HepG2 (cell line): ENCODE results near the gene TEX101. TPM values are rescaled to one million over a fixed set of nuclear protein-coding genes. Genes with fewer than 3 reads are reported as not detected.

ENCODE experiments used
- ATAC-seq: fragments of 200-7000 bp; cut with Tn5 transposase; 3 replicates; pipeline ENCODE4 v1.9.1; 2020; ENCODE audit warnings: mild to moderate bottlenecking, moderate library complexity
- BruUV-seq: library from RNA; stranded (reverse); fragments of 400-500 nt; replicated peaks from 2 replicates; lab custom pipeline; 2021; lab: Mats Ljungman, UMichigan
- CTCF ChIA-PET: fragments of 300-600 bp; formaldehyde crosslinking; extraction: SDS; loops from one replicate; lab custom pipeline; 2021; ENCODE audit warnings: low total read pairs, inconsistent platforms, low intra/inter-chr PET ratio; lab: Yijun Ruan, JAX
- POLR2A ChIA-PET: fragments of 350-600 bp; sonication (Branson Sonifier 250); formaldehyde crosslinking; loops from one replicate; lab custom pipeline; 2020; ENCODE audit warnings: antibody characterized with exemption, inconsistent platforms; lab: Yijun Ruan, JAX
- DNase-seq: peaks from one replicate; pipeline ENCODE4 v3.0.0-alpha.2; 2015; ENCODE audit warnings: low spot score
- FAIRE-seq: peaks from 3 replicates; lab custom pipeline; 2011; peaks lifted over from hg19 to GRCh38; lab: Jason Lieb, UNC
- H2AFZ ChIP-seq: one replicate; pipeline ENCODE4 v1.6.1; 2011; ENCODE audit warnings: low read length, inconsistent platforms
- H3K27ac ChIP-seq: fragments of 300-600 bp; 3 replicates; pipeline ENCODE4 v1.8.0; 2011; ENCODE audit warnings: mixed run types, mild to moderate bottlenecking, mixed read lengths, low read length, inconsistent platforms; ENCODE audit not compliant: insufficient read depth; ENCODE audit errors: extremely low read length
- H3K27me3 ChIP-seq, 2 experiments: fragments of 200-600 bp in 1 of 2; 2 replicates in 1 of 2; 3 replicates in 1 of 2; pipeline versions ENCODE4 v1.6.0 to v1.8.0; 2011; ENCODE audit warnings: low read length in 2 of 2, mild to moderate bottlenecking in 2 of 2, moderate library complexity in 2 of 2, inconsistent platforms in 1 of 2; ENCODE audit not compliant: insufficient read depth in 2 of 2, control insufficient read depth in 1 of 2
- H3K36me3 ChIP-seq, 2 experiments: fragments of 200-600 bp in 1 of 2; replicated peaks in 1 of 2; 2 replicates in 1 of 2; 3 replicates in 1 of 2; pipeline versions ENCODE4 v1.5.1 to v1.8.0; 2011; ENCODE audit warnings: low read length in 2 of 2, inconsistent platforms in 1 of 2; ENCODE audit not compliant: insufficient read depth in 2 of 2, control insufficient read depth in 1 of 2
- H3K4me1 ChIP-seq: 2 replicates; pipeline ENCODE4 v1.5.1; 2012; ENCODE audit warnings: low read length, inconsistent platforms; ENCODE audit not compliant: insufficient read depth
- H3K4me2 ChIP-seq: 2 replicates; pipeline ENCODE4 v1.6.0; 2011; ENCODE audit warnings: low read depth, low read length, inconsistent platforms
- H3K4me3 ChIP-seq, 3 experiments: fragments of 200-600 bp in 1 of 3; sonication (generic), shearing (Covaris generic) in 1 of 3; replicated peaks in 1 of 3; 2 replicates each; pipeline ENCODE4 v1.5.1; 2011 to 2016; ENCODE audit warnings: low read length in 3 of 3, inconsistent platforms in 2 of 3, low read depth in 2 of 3, mild to moderate bottlenecking in 2 of 3, control low read depth in 1 of 3, mixed read lengths in 1 of 3; ENCODE audit not compliant: insufficient read depth in 1 of 3
- H3K79me2 ChIP-seq: one replicate; pipeline ENCODE4 v1.6.1; 2011; ENCODE audit warnings: low read length, inconsistent platforms; ENCODE audit not compliant: insufficient read depth
- H3K9ac ChIP-seq: 2 replicates; pipeline ENCODE4 v1.6.0; 2011; ENCODE audit warnings: mild to moderate bottlenecking, low read depth, low read length, inconsistent platforms; ENCODE audit not compliant: insufficient read depth
- H3K9me3 ChIP-seq: 2 replicates; pipeline ENCODE4 v1.5.1; 2012; ENCODE audit warnings: mild to moderate bottlenecking, low read length
- H4K20me1 ChIP-seq: 2 replicates; pipeline ENCODE4 v1.6.0; 2011; ENCODE audit warnings: inconsistent platforms, mild to moderate bottlenecking, low read length, moderate library complexity; ENCODE audit not compliant: insufficient read depth
- BCL6 ChIP-seq: IDR thresholded peaks from 2 replicates; pipeline ENCODE4 v1.6.1; 2016; ENCODE audit warnings: missing genetic modification reagents, missing compliant biosample characterization
- RXRB ChIP-seq: IDR thresholded peaks from 2 replicates; pipeline ENCODE4 v1.6.1; 2016; ENCODE audit warnings: borderline replicate concordance, missing genetic modification reagents, missing compliant biosample characterization
- SAP130 ChIP-seq: IDR thresholded peaks from 2 replicates; pipeline ENCODE4 v1.6.1; 2016; ENCODE audit warnings: low read depth
- TEAD3 ChIP-seq: optimal IDR thresholded peaks from 2 replicates; pipeline ENCODE3; 2016; ENCODE audit warnings: borderline replicate concordance
- TSC22D2 ChIP-seq: sonication (generic); formaldehyde crosslinking; IDR thresholded peaks from 2 replicates; pipeline ENCODE4 v1.5.1; 2020; ENCODE audit warnings: missing genetic modification reagents, mild to moderate bottlenecking, borderline replicate concordance
- ZNF275 ChIP-seq: sonication (generic); formaldehyde crosslinking; IDR thresholded peaks from 2 replicates; pipeline ENCODE4 v1.8.0; 2022; ENCODE audit warnings: missing genetic modification reagents, mild to moderate bottlenecking, inconsistent platforms, borderline replicate concordance
- ZNF512B ChIP-seq: sonication (generic); formaldehyde crosslinking; IDR thresholded peaks from 2 replicates; pipeline ENCODE4 v1.5.1; 2020; ENCODE audit warnings: missing genetic modification reagents, mild to moderate bottlenecking, borderline replicate concordance
- ZNF652 ChIP-seq: IDR thresholded peaks from 2 replicates; pipeline ENCODE4 v1.6.1; 2016; ENCODE audit warnings: low read depth, borderline replicate concordance
- ZNF766 ChIP-seq: sonication (generic); formaldehyde crosslinking; IDR thresholded peaks from 2 replicates; pipeline ENCODE4 v1.5.0; 2020; ENCODE audit warnings: missing genetic modification reagents, borderline replicate concordance
- WGBS: methylation state at CpG from one replicate; pipeline ENCODE4 v1.1.6; 2017; ENCODE audit warnings: low lambda C conversion rate; 5-methylcytosine and 5-hydroxymethylcytosine counted together
- in situ Hi-C: cut with HindIII; loops from 2 replicates; pipeline ENCODE4 v1.10.0; 2017; ENCODE audit warnings: low pct_unique_long_range_greater_than_20kb; ENCODE audit not compliant: extremely low pct_ligation_motif_present
- intact Hi-C: fragments of 100-400 bp; cut with micrococcal nuclease; formaldehyde crosslinking; loops from one replicate; pipeline ENCODE4 v1.10.0; 2022; ENCODE audit not compliant: unreplicated experiment
- polyA plus RNA-seq, 8 experiments: library from polyadenylated mRNA; depleted of rRNA in 3 of 8; stranded (reverse) in 7 of 8; unstranded in 1 of 8; fragments of >200 nt; fragmentation: Illumina TruSeq in 4 of 8; extraction: Trizol in 4 of 8; gene quantifications; 2 replicates each; pipeline versions ENCODE4 v1.2.1 to v1.2.3, GENCODE V29; 2011 to 2016; ENCODE audit warnings: low read depth in 4 of 8, missing spikeins in 1 of 8, mixed read lengths in 1 of 8; ENCODE audit not compliant: insufficient read depth in 1 of 8
- total RNA-seq, 5 experiments: library from RNA; depleted of rRNA; stranded (reverse); fragments of >200 nt; fragmentation: Illumina TruSeq; extraction: Trizol; gene quantifications; 2 replicates each; pipeline ENCODE4 v1.2.3, GENCODE V29; 2016; ENCODE audit warnings: low read depth in 1 of 5
- TF ChIP-seq, protein P1 (sequence below): IDR thresholded peaks from 2 replicates; pipeline ENCODE4 v1.4.0; 2020; ENCODE audit warnings: mild to moderate bottlenecking, missing genetic modification reagents
- TF ChIP-seq, protein P2 (sequence below): sonication (generic); formaldehyde crosslinking; IDR thresholded peaks from 2 replicates; pipeline ENCODE4 v1.5.1; 2020; ENCODE audit warnings: missing genetic modification reagents, mild to moderate bottlenecking, borderline replicate concordance

TEX101 gene
- total and polyA plus RNA-seq, 2 of the 13 experiments (the other 11 are each of a cell fraction or from before 2014, with no cell fraction given) = not detected

GRCh38 chr19:43446746-43447489 is 32.2 kb downstream of the TEX101 start:
- ChIA-PET CTCF (interaction anchor here (0.6 to 6.0 kb wide), 5 partner anchors 14 to 108 kb away, joined by 3 to 109 read pairs (median 7); partner anchors contain the start of gene PHLDB3), POLR2A (interaction anchor here (1.1 to 2.9 kb wide), 2 partner anchors 57 to 73 kb away, joined by 9 to 19 read pairs; partner anchors contain the start of gene PHLDB3)
- no TSS peak for BruUV-seq
- 13% methylated on average over 13 of the region's 14 CpGs for WGBS
- in situ Hi-C loops (loop anchor here (5.0 kb wide), 1 partner anchor 75 kb away; no protein-coding TSS in a partner anchor), intact Hi-C loops (loop anchor here (1.0 kb wide), 2 partner anchors 57 to 72 kb away; partner anchors contain the start of gene PHLDB3)
- Histone ChIP-seq H3K27me3 (0 out of 5 replicates have a peak, but pooled peaks cover 0 to 1% of the 10 kb centered on the region in 2 experiments), H3K4me3 (no peak overlapping the region), H2AFZ (no peak overlapping the region), H3K9ac (no peak overlapping the region), H3K79me2 (no peaks in the 10 kb centered on the region), H3K4me2 (peak overlapping the region; percentile 60), H3K27ac (no peak overlapping the region), H3K4me1 (peaks cover 9% of the 10 kb centered on the region; the same call in 1 of the 2 replicates), H4K20me1 (no peaks in the 10 kb centered on the region), H3K9me3 (no peaks in the 10 kb centered on the region), H3K36me3 (no peaks in the 10 kb centered on the region)
- peak; percentile 92 for FAIRE-seq
- peak; percentile 89 for ATAC-seq
- DNase-seq = peak; percentile 65
- TF ChIP-seq, protein P1, sequence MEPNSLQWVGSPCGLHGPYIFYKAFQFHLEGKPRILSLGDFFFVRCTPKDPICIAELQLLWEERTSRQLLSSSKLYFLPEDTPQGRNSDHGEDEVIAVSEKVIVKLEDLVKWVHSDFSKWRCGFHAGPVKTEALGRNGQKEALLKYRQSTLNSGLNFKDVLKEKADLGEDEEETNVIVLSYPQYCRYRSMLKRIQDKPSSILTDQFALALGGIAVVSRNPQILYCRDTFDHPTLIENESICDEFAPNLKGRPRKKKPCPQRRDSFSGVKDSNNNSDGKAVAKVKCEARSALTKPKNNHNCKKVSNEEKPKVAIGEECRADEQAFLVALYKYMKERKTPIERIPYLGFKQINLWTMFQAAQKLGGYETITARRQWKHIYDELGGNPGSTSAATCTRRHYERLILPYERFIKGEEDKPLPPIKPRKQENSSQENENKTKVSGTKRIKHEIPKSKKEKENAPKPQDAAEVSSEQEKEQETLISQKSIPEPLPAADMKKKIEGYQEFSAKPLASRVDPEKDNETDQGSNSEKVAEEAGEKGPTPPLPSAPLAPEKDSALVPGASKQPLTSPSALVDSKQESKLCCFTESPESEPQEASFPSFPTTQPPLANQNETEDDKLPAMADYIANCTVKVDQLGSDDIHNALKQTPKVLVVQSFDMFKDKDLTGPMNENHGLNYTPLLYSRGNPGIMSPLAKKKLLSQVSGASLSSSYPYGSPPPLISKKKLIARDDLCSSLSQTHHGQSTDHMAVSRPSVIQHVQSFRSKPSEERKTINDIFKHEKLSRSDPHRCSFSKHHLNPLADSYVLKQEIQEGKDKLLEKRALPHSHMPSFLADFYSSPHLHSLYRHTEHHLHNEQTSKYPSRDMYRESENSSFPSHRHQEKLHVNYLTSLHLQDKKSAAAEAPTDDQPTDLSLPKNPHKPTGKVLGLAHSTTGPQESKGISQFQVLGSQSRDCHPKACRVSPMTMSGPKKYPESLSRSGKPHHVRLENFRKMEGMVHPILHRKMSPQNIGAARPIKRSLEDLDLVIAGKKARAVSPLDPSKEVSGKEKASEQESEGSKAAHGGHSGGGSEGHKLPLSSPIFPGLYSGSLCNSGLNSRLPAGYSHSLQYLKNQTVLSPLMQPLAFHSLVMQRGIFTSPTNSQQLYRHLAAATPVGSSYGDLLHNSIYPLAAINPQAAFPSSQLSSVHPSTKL (CRISPR knock-in tag) = peak; percentile 36; the same call in 1 of the 2 replicates
- TF ChIP-seq TSC22D2 (CRISPR knock-in tag) (no peak), BCL6 (CRISPR knock-in tag) (0 out of 2 replicates have a peak, but pooled peaks have one; percentile 18), ZNF275 (CRISPR knock-in tag) (0 out of 2 replicates have a peak, but pooled peaks have one; percentile 27), TEAD3 (CRISPR knock-in tag) (no peak), RXRB (CRISPR knock-in tag) (peak; percentile 20; the same call in 1 of the 2 replicates), ZNF766 (CRISPR knock-in tag) (no peak), SAP130 (CRISPR knock-in tag) (0 out of 2 replicates have a peak, but pooled peaks have one; percentile 16), ZNF652 (peak; percentile 84), ZNF512B (no peak)
- TF ChIP-seq, protein P2, sequence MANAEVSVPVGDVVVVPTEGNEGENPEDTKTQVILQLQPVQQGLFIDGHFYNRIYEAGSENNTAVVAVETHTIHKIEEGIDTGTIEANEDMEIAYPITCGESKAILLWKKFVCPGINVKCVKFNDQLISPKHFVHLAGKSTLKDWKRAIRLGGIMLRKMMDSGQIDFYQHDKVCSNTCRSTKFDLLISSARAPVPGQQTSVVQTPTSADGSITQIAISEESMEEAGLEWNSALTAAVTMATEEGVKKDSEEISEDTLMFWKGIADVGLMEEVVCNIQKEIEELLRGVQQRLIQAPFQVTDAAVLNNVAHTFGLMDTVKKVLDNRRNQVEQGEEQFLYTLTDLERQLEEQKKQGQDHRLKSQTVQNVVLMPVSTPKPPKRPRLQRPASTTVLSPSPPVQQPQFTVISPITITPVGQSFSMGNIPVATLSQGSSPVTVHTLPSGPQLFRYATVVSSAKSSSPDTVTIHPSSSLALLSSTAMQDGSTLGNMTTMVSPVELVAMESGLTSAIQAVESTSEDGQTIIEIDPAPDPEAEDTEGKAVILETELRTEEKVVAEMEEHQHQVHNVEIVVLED (CRISPR knock-in tag) = no peak
